RPMI7951 (cell line): ENCODE measurements around the gene TNS1. TPM values are rescaled to one million over a fixed set of nuclear protein-coding genes. Genes with fewer than 3 reads are reported as not detected.
"Not testable (repeated sequence)": the region's sequence is repeated elsewhere in the genome, so short reads cannot be mapped to it uniquely, and the experiment has no call there.

ENCODE experiments used
- DNase-seq: peaks from one replicate; pipeline ENCODE4 v3.0.0-alpha.2; 2012; ENCODE audit warnings: low read depth
- total RNA-seq: library from RNA; depleted of rRNA; stranded (reverse); fragments of >200 nt; shearing (Covaris generic); gene quantifications from 2 replicates; pipeline ENCODE4 v1.2.3, GENCODE V29; 2014

TNS1 gene
- total RNA-seq, 1 experiment from 2014 or later, result 2.5 TPM

GRCh38 chr2:217817466-217818292, 185.1 kb downstream of the TNS1 start:
- no peak for DNase-seq

GRCh38 chr2:217816396-217816869, 186.4 kb downstream of the TNS1 start:
- DNase-seq, result peak; percentile 22

- no peak for DNase-seq
Observed at GRCh38 chr2:217813828-217814227, 189.0 kb downstream of the TNS1 start.

- DNase-seq, result no peak
Observed at GRCh38 chr2:217812170-217812569, 190.6 kb downstream of the TNS1 start.

GRCh38 chr2:217810260-217810659, 192.5 kb downstream of the TNS1 start:
- DNase-seq, result no peak

- no peak for DNase-seq
Observed at GRCh38 chr2:217809736-217810135, 193.1 kb downstream of the TNS1 start.

GRCh38 chr2:217808967-217809366, 193.8 kb downstream of the TNS1 start:
- not testable (repeated sequence) for DNase-seq

- no peak for DNase-seq
Observed at GRCh38 chr2:217808326-217808725, 194.5 kb downstream of the TNS1 start.

- DNase-seq, result no peak
Observed at GRCh38 chr2:217807753-217808152, 195.0 kb downstream of the TNS1 start.

GRCh38 chr2:217807025-217807424, 195.8 kb downstream of the TNS1 start:
- no peak for DNase-seq

GRCh38 chr2:217806482-217806765, 196.4 kb downstream of the TNS1 start:
- no peak for DNase-seq

GRCh38 chr2:217805668-217806481, 196.9 kb downstream of the TNS1 start:
- no peak for DNase-seq

GRCh38 chr2:217804791-217805667, 197.8 kb downstream of the TNS1 start:
- DNase-seq, result peak; percentile 19

GRCh38 chr2:217804338-217804737, 198.5 kb downstream of the TNS1 start:
- no peak for DNase-seq

- no peak for DNase-seq
Observed at GRCh38 chr2:217803653-217803960, 199.2 kb downstream of the TNS1 start.

- DNase-seq, result no peak
Observed at GRCh38 chr2:217802876-217803652, 199.7 kb downstream of the TNS1 start.

GRCh38 chr2:217802266-217802665, 200.5 kb downstream of the TNS1 start:
- DNase-seq, result no peak

GRCh38 chr2:217801711-217802110, 201.1 kb downstream of the TNS1 start:
- no peak for DNase-seq

- DNase-seq, result no peak
Observed at GRCh38 chr2:217801115-217801531, 201.7 kb downstream of the TNS1 start.

GRCh38 chr2:217800433-217801114, 202.2 kb downstream of the TNS1 start:
- DNase-seq, result no peak
